WERI-Rb-1 (cell line): ENCODE results near the gene CRKL.
A peak's percentile ranks its signal among the peaks of the same experiment; 100 is the strongest.

ENCODE experiments used
- DNase-seq: peaks from one replicate; pipeline ENCODE4 v3.0.0-alpha.2; 2020
- H3K27ac ChIP-seq: fragments of 250-450 bp; sonication (Bioruptor Pico); 2 replicates; pipeline ENCODE4 v1.5.1; 2020; ENCODE audit warnings: mild to moderate bottlenecking, moderate library complexity
- H3K27me3 ChIP-seq: fragments of 250-450 bp; sonication (Bioruptor Pico); 2 replicates; pipeline ENCODE4 v1.5.1; 2021; ENCODE audit warnings: mild to moderate bottlenecking, low read depth, moderate library complexity; ENCODE audit not compliant: insufficient read depth, severe bottlenecking
- H3K36me3 ChIP-seq: fragments of 250-450 bp; sonication (Bioruptor Pico); 2 replicates; pipeline ENCODE4 v1.5.1; 2020; ENCODE audit warnings: mild to moderate bottlenecking, moderate library complexity
- H3K4me3 ChIP-seq: 2 replicates; pipeline ENCODE4 v1.5.1; 2011; ENCODE audit warnings: low read depth, mild to moderate bottlenecking, control low read depth, low read length
- H3K9me3 ChIP-seq: fragments of 250-450 bp; sonication (Bioruptor Pico); 2 replicates; pipeline ENCODE4 v1.5.1; 2021; ENCODE audit warnings: mild to moderate bottlenecking, moderate library complexity; ENCODE audit not compliant: severe bottlenecking
- TF ChIP-seq, protein P1 (sequence below): IDR thresholded peaks from 2 replicates; pipeline ENCODE4 v1.5.1; 2011; ENCODE audit warnings: low read depth, mild to moderate bottlenecking, control low read depth, inconsistent platforms, low read length

The CRKL gene

DNA sequence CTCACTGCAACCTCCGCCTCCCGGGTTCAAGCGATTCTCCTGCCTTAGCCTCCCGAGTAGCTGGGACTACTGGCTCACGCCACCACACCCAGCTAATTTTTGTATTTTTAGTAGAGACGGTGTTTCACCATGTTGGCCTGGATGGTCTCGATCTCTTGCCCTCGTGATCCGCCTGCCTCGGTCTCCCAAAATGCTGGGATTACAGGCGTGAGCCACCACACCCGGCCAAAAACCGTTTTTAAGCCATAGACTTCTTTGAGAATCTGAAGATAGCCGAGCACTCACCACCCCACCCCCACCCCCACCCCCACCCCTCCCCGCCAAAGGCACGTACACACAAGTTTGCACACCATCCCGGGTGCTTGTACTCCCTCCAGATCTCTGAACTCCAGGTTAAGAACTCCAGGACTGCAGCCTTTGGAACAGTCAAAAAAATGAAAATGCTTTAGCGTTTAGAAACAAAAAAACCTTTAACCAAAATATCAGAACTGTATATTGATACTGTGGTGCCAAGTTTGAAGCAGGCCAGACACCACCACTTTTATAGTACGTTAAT is 1.5 kb downstream of the CRKL start:
- Histone ChIP-seq H3K27ac (peak overlapping the region; percentile 93), H3K4me3 (peak overlapping the region; percentile 97), H3K27me3 (no peaks in the 10 kb centered on the region), H3K9me3 (no peaks in the 10 kb centered on the region), H3K36me3 (peaks cover 41% of the 10 kb centered on the region)
- DNase-seq = no peak
- TF ChIP-seq, protein P1, sequence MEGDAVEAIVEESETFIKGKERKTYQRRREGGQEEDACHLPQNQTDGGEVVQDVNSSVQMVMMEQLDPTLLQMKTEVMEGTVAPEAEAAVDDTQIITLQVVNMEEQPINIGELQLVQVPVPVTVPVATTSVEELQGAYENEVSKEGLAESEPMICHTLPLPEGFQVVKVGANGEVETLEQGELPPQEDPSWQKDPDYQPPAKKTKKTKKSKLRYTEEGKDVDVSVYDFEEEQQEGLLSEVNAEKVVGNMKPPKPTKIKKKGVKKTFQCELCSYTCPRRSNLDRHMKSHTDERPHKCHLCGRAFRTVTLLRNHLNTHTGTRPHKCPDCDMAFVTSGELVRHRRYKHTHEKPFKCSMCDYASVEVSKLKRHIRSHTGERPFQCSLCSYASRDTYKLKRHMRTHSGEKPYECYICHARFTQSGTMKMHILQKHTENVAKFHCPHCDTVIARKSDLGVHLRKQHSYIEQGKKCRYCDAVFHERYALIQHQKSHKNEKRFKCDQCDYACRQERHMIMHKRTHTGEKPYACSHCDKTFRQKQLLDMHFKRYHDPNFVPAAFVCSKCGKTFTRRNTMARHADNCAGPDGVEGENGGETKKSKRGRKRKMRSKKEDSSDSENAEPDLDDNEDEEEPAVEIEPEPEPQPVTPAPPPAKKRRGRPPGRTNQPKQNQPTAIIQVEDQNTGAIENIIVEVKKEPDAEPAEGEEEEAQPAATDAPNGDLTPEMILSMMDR = no peak

DNA sequence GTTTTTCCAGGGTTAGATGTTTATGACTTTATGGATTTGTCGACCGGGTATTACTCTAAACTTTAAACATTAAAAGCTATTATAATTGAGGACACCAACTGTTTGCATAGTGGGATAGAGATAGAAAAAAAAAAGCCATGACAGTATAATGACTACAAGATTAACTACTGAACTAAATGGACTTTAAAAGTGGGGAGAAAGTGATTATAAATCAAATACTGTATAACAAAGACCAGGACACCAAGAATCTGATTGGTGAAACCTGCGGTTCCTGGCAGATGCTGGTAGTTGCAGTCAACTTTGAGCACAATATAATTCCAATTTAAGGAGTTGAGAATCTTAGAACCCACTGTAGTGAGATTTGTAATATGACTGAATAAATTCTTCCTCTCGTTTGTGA is 2.5 kb downstream of the CRKL start:
- no peaks in the 10 kb centered on the region for H3K27me3 ChIP-seq
- peak overlapping the region; percentile 97 for H3K4me3 ChIP-seq
- TF ChIP-seq, protein P1 = no peak
- H3K9me3 ChIP-seq = no peaks in the 10 kb centered on the region
- DNase-seq = no peak
- H3K27ac ChIP-seq = no peak overlapping the region
- peaks cover 49% of the 10 kb centered on the region for H3K36me3 ChIP-seq

DNA sequence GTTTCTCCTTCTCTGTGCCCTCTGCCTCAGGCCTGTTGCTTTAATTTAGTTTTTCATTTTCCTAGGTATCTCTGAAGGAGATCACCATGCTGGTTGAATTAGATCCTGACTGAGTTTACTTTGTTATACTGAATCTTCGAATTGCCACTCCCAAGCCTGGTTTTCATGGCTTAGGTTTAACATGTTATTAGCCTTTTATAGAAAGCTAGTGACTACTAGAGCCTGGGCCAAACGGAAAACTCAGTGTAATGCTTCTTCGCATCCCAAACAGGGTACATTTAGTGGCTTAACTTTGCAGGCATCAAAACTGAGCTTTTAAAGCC is 3.6 kb downstream of the CRKL start:
- Histone ChIP-seq H3K36me3 (peaks cover 58% of the 10 kb centered on the region), H3K27ac (no peak overlapping the region), H3K9me3 (no peaks in the 10 kb centered on the region), H3K27me3 (no peaks in the 10 kb centered on the region), H3K4me3 (no peak overlapping the region)
- TF ChIP-seq, protein P1 = no peak
- DNase-seq = no peak

DNA sequence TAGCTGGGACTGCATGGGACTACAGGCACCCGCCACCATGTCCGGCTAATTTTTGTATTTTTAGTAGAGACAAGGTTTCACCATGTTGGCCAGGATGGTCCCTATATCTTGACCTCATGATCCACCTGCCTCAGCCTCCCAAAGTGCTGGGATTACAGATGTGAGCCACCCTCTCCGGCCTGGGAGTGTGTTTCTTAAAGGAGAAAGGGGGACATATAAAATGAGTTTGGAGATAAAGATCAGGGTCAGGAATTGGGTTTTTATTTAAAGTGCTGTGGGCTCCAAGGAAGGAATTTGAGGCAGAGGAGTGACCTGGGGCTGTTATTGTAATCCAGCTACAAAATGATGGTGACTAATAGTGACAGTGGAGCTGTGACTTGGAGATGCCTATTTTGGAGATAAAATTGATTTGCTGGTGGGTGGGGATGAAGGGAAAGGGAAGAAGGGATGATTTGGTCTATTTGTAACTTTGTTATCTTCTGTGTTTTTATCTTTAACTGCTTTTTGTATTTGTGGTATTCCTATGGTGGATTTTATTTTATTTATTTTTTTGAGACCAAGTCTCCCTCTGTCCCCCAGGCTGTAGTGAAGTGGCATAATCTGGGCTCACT is 5.0 kb downstream of the CRKL start:
- Histone ChIP-seq H3K27me3 (no peaks in the 10 kb centered on the region), H3K27ac (no peak overlapping the region), H3K36me3 (peaks cover 62% of the 10 kb centered on the region), H3K4me3 (no peak overlapping the region), H3K9me3 (no peaks in the 10 kb centered on the region)
- DNase-seq = no peak
- TF ChIP-seq, protein P1 = no peak

DNA sequence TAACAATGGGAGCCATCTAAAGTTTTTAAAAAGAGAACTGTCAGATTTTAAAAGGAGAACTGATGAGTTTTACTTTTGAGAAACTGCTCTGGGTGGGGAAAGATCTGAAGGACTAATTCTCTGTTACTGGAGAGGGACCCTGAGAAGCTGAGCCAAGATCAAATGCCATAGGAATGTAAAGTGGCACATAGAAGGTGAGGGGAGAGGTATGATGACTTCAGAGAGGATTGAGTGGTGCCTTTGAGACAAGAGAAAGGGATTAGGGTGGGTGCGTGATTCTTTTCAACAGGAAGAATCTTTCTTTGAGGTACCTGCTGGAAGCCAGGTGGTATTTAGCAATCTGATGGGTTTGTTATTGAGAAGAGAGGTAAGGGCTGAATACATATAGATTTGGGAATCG is 9.0 kb downstream of the CRKL start:
- H3K27ac ChIP-seq = no peak overlapping the region
- H3K36me3 ChIP-seq = peaks cover 57% of the 10 kb centered on the region
- no peaks in the 10 kb centered on the region for H3K27me3 ChIP-seq
- no peak for DNase-seq
- no peak overlapping the region for H3K4me3 ChIP-seq
- TF ChIP-seq, protein P1 = no peak
- no peaks in the 10 kb centered on the region for H3K9me3 ChIP-seq
